CD4-positive, alpha-beta T cell (primary cell): ENCODE data around the gene RSF1. TPM values are rescaled to one million over a fixed set of nuclear protein-coding genes. Genes with fewer than 3 reads are reported as not detected.

Experiments used
- ATAC-seq: fragments of 200-7000 bp; cut with Tn5 transposase; one replicate; pipeline ENCODE4 v1.10.0; 2022; ENCODE audit warnings: mild to moderate bottlenecking; ENCODE audit not compliant: poor library complexity
- CTCF ChIA-PET: fragments of 350-600 bp; sonication (Branson Sonifier 250); formaldehyde crosslinking; loops from one replicate; lab custom pipeline; 2021; ENCODE audit warnings: antibody characterized with exemption, inconsistent platforms; lab: Charles Lee
- POLR2A ChIA-PET: fragments of 350-600 bp; sonication (Branson Sonifier 250); formaldehyde crosslinking; loops from one replicate; lab custom pipeline; 2021; ENCODE audit warnings: antibody characterized with exemption, inconsistent platforms; lab: Charles Lee
- DNase-seq, 14 experiments: peaks; one replicate each; pipeline ENCODE4 v3.0.0-alpha.2; 2013 to 2020; ENCODE audit warnings: mixed read lengths in 2 of 14
- H3K27ac ChIP-seq, 2 donors: one replicate each; pipeline versions ENCODE4 v1.5.1 to v1.7.0; 2013; ENCODE audit warnings: low read length in 2 of 2, low read depth in 1 of 2, mild to moderate bottlenecking in 1 of 2
- H3K27me3 ChIP-seq, 2 experiments: 1 replicate in 1 of 2; 2 replicates in 1 of 2; pipeline versions ENCODE4 v1.6.1 to v1.7.0; 2013; ENCODE audit warnings: low read length in 2 of 2, control low read depth in 1 of 2, mild to moderate bottlenecking in 1 of 2, moderate library complexity in 1 of 2; ENCODE audit not compliant: insufficient read depth in 2 of 2, control insufficient read depth in 1 of 2
- H3K36me3 ChIP-seq: one replicate; pipeline ENCODE4 v1.6.1; 2013; ENCODE audit warnings: low read length, control low read depth; ENCODE audit not compliant: insufficient read depth
- H3K4me1 ChIP-seq: one replicate; pipeline ENCODE4 v1.6.1; 2013; ENCODE audit warnings: low read length, control low read depth; ENCODE audit not compliant: insufficient read depth
- H3K4me3 ChIP-seq: one replicate; pipeline ENCODE4 v1.5.1; 2013; ENCODE audit warnings: mild to moderate bottlenecking, low read length, moderate library complexity
- H3K9me3 ChIP-seq, 2 experiments: 1 replicate in 1 of 2; 2 replicates in 1 of 2; pipeline versions ENCODE4 v1.6.1 to v1.7.0; 2013; ENCODE audit warnings: low read length in 2 of 2, mild to moderate bottlenecking in 2 of 2, control low read depth in 1 of 2, moderate library complexity in 1 of 2; ENCODE audit not compliant: control insufficient read depth in 1 of 2, insufficient read depth in 1 of 2
- H3K27ac Mint-ChIP-seq: one replicate; pipeline ENCODE4 v1.8.0; 2020; ENCODE audit warnings: mixed read lengths
- H3K27me3 Mint-ChIP-seq: one replicate; pipeline ENCODE4 v1.8.0; 2021; ENCODE audit warnings: mixed read lengths
- H3K36me3 Mint-ChIP-seq: one replicate; pipeline ENCODE4 v1.8.0; 2021; ENCODE audit warnings: low read depth, mixed read lengths
- H3K4me1 Mint-ChIP-seq: one replicate; pipeline ENCODE4 v1.8.0; 2021; ENCODE audit warnings: low read depth, mixed read lengths
- H3K4me3 Mint-ChIP-seq: one replicate; pipeline ENCODE4 v1.8.0; 2020; ENCODE audit warnings: mild to moderate bottlenecking, mixed read lengths
- H3K9me3 Mint-ChIP-seq: one replicate; pipeline ENCODE4 v1.8.0; 2020; ENCODE audit warnings: mixed read lengths
- CTCF ChIP-seq: fragments of 200-600 bp; IDR thresholded peaks from one replicate; pipeline ENCODE4 v1.8.0; 2022; ENCODE audit warnings: antibody characterized with exemption, mild to moderate bottlenecking
- intact Hi-C, 2 experiments: fragments of 100-400 bp; cut with DNase I in 1 of 2; cut with micrococcal nuclease in 1 of 2; formaldehyde crosslinking; loops; one replicate each; pipeline versions ENCODE4 v1.15.1 to v1.9.0; 2023 to 2025; cut with DNase I, micrococcal nuclease
- total RNA-seq, 174 experiments: library from RNA in 2 of 174; stranded (reverse) in 2 of 174; gene quantifications; one replicate each; pipeline ENCODE4 v1.2.3 and lab custom pipeline; 2021 to 2026

Gene RSF1
- total RNA-seq, 2 experiments from 2014 or later: 87.7 to 91.9 TPM

- ATAC-seq (no peak), DNase-seq (no peak)
- no peaks in the 10 kb centered on the region for H3K36me3 ChIP-seq
- ChIA-PET CTCF (no interaction called here), POLR2A (no interaction called here)
- H3K36me3 Mint-ChIP-seq: no peaks in the 10 kb centered on the region
- H3K27me3 Mint-ChIP-seq: no peaks in the 10 kb centered on the region
- H3K4me3 Mint-ChIP-seq: no peak overlapping the region
- TF ChIP-seq CTCF: no peak
- H3K9me3 Mint-ChIP-seq: no peaks in the 10 kb centered on the region
- H3K27ac ChIP-seq: no peak overlapping the region
- intact Hi-C loops: no loop called here
- no peaks in the 10 kb centered on the region for H3K4me1 ChIP-seq
- H3K9me3 ChIP-seq: no peaks in the 10 kb centered on the region
- H3K4me3 ChIP-seq: no peak overlapping the region
- H3K27me3 ChIP-seq: no peaks in the 10 kb centered on the region
- no peaks in the 10 kb centered on the region for H3K4me1 Mint-ChIP-seq
- H3K27ac Mint-ChIP-seq: no peak overlapping the region
Observed at GRCh38 chr11:77658213-77659013, 162.1 kb downstream of the RSF1 start.

- Mint-ChIP-seq H3K4me3 (no peak overlapping the region), H3K27ac (no peak overlapping the region), H3K36me3 (no peaks in the 10 kb centered on the region), H3K4me1 (no peaks in the 10 kb centered on the region), H3K27me3 (no peaks in the 10 kb centered on the region), H3K9me3 (no peaks in the 10 kb centered on the region)
- H3K27ac ChIP-seq: no peak overlapping the region
- no peak for TF ChIP-seq CTCF
- H3K36me3 ChIP-seq: no peaks in the 10 kb centered on the region
- POLR2A ChIA-PET: no interaction called here
- intact Hi-C loops: no loop called here
- CTCF ChIA-PET: no interaction called here
- H3K4me1 ChIP-seq: no peaks in the 10 kb centered on the region
- ATAC-seq (no peak), DNase-seq (no peak)
- H3K4me3 ChIP-seq: no peak overlapping the region
- no peaks in the 10 kb centered on the region for H3K27me3 ChIP-seq
- no peaks in the 10 kb centered on the region for H3K9me3 ChIP-seq
Observed at GRCh38 chr11:77656362-77656761, 164.2 kb downstream of the RSF1 start.

- ATAC-seq (no peak), DNase-seq (no peak)
- intact Hi-C loops: no loop called here
- Histone ChIP-seq H3K4me1 (no peaks in the 10 kb centered on the region), H3K27ac (no peak overlapping the region), H3K36me3 (no peaks in the 10 kb centered on the region), H3K4me3 (no peak overlapping the region), H3K9me3 (no peaks in the 10 kb centered on the region), H3K27me3 (no peaks in the 10 kb centered on the region)
- TF ChIP-seq CTCF: no peak
- H3K4me1 Mint-ChIP-seq: no peaks in the 10 kb centered on the region
- ChIA-PET CTCF (interaction anchor here (0.7 kb wide), 2 partner anchors 10 to 833 kb away, joined by 3 read pairs; no protein-coding TSS in a partner anchor), POLR2A (no interaction called here)
- no peaks in the 10 kb centered on the region for H3K36me3 Mint-ChIP-seq
- H3K4me3 Mint-ChIP-seq: no peak overlapping the region
- H3K27ac Mint-ChIP-seq: no peak overlapping the region
- no peaks in the 10 kb centered on the region for H3K9me3 Mint-ChIP-seq
- H3K27me3 Mint-ChIP-seq: peaks cover 8% of the 10 kb centered on the region
Observed at GRCh38 chr11:77654770-77655434, 165.6 kb downstream of the RSF1 start.
